HG03520 (cell line): ENCODE measurements around the gene COQ4.
"Not testable (repeated sequence)": the region's sequence is repeated elsewhere in the genome, so short reads cannot be mapped to it uniquely, and the experiment has no call there.

ENCODE experiments used
- ATAC-seq: cut with Tn5 transposase; IDR thresholded peaks from one replicate; pipeline ENCODE4 v1.9.1; 2021; ENCODE audit warnings: mild to moderate bottlenecking, moderate library complexity; ENCODE audit not compliant: unreplicated experiment

Gene COQ4

DNA sequence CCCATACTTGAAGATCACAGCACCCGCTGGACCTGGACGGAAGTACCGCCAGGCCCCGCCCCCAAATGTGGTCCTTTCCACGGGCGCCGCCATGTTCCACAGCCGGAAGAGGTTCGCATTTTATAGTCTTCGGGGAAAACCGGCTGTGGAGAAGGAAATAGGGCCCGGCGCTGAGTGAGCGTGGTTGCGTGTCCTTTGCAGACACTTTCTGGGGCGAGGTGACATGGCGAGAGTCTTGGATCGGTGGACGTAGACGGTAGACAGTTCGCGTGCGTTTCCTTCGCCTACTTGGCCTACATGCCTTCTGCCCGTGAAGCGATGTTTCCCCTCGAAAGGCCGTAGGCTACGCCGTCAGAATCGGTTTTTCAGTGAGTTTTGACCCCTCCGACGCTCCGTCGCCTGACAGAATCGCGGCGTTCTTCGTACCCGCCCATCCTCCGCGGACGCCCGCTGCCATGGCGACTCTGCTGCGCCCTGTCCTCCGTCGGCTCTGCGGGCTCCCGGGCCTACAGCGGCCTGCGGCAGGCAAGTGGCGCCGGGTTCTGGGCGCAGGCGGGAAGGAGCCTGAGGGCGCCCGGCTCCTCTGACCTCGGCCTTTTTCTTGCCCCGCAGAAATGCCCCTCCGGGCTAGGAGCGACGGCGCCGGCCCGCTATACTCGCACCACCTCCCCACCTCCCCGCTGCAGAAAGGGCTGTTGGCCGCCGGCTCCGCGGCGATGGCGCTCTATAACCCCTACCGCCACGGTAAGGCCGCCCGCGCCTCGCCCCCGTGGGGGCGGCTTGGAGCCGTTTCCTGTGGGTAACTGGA is at the start of gene COQ4, which contains the start of gene TRUB2:
Gene COQ4, plus strand, starts transcription at position 436 of the 808 bp plus-strand sequence. Its CDS starts 20 bp downstream, at position 456.
Gene TRUB2, minus strand, starts transcription at position 44 of the 808 bp plus-strand sequence. Its CDS starts 39 bp downstream, at position 5.
- peak; percentile 72 for ATAC-seq

- ATAC-seq: no peak
These were observed 48.4 kb upstream of the COQ4 start for GRCh38 chr9:128274245-128274644.

- peak; percentile 47 for ATAC-seq
These were observed 47.2 kb upstream of the COQ4 start, which contains the start of gene GOLGA2 for GRCh38 chr9:128275198-128276007. TSS of gene GOLGA2 (minus strand) at chr9:128276007. CDS start at chr9:128275976, 31 bp downstream.

GRCh38 chr9:128276008-128276573 is 46.5 kb upstream of the COQ4 start, which contains the start of gene SWI5:
TSS of gene SWI5 (plus strand) at chr9:128276276.
- peak; percentile 95 for ATAC-seq

GRCh38 chr9:128276574-128277270 is 45.9 kb upstream of the COQ4 start:
- ATAC-seq: no peak

- ATAC-seq: not testable (repeated sequence)
These were observed 43.3 kb upstream of the COQ4 start for GRCh38 chr9:128279088-128280073.

GRCh38 chr9:128280084-128280622 is 42.5 kb upstream of the COQ4 start:
- no peak for ATAC-seq

GRCh38 chr9:128282500-128282899 is 40.1 kb upstream of the COQ4 start:
- no peak for ATAC-seq

DNA sequence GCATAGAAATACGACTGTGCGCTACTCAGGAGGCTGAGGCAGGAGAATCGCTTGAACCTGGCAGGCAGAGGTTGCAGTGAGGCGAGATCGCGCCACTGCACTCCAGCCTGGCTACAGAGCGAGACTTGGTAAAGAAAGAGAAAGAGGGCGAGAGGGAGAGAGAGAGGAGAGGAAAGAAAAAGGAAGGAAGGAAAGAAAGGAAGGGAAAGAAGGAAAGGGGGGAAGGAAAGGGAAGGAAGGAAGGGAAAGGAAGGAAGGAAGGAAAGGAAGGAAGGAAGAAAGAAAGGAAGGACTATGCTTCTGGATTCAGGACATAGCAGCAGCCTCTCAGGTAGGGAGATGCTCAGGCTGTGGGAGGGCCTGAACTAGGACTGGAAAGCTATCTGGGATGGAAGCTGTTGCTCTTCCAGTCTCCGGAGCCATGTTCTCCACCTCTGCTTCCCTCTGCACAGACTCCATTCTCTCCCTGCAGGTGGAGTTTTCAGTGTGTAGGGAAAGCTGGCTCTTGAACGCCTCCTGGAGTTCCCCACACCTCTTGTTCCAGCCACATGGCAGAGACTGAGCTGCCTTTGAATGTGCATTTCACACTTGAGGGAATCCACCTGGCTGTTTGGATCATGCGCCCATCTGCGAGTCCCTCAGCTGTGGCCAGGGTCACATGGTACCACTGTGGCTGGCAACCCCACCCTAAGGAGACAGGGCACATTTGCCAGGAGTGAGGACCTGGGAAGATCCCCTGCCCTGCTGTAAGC is 37.4 kb upstream of the COQ4 start:
- no peak for ATAC-seq

GRCh38 chr9:128286440-128286839 is 36.2 kb upstream of the COQ4 start:
- ATAC-seq: no peak

DNA sequence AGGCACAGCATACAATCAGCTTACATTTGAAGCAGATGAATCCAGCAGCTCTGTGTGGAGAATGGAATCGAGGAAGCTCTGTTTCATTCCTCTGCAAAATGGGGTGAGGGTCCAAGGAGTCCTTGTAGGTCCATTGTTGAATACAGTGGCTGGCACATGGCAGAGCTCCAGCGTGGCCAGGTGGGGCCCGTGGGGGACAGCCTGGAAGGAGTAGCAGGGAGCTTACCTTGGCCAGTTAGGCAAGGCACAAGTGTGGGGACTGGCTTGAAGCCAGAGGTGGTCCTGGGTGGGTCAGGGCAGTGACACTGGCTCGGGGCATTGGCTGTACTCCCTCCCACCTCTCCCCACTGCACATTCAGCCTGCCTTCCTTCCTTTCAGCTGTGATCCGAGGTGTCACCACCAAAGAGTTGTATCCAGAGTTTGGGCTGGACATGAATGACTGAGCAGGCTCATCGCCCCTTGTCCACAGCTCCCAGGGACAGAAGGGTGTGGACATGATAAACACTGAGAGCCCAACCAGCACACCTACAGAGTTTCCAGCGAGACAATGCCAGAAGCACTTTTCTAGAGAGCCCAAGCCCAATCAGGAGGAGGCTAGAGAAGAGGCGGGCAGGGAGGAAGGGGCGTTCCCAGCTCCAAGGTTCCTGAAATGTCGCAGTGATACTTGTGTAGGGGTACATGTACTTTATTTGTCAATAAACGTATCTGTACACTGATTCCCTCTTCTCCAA is 34.2 kb upstream of the COQ4 start:
- ATAC-seq: no peak

GRCh38 chr9:128292009-128292408 is 30.6 kb upstream of the COQ4 start:
- ATAC-seq: no peak

DNA sequence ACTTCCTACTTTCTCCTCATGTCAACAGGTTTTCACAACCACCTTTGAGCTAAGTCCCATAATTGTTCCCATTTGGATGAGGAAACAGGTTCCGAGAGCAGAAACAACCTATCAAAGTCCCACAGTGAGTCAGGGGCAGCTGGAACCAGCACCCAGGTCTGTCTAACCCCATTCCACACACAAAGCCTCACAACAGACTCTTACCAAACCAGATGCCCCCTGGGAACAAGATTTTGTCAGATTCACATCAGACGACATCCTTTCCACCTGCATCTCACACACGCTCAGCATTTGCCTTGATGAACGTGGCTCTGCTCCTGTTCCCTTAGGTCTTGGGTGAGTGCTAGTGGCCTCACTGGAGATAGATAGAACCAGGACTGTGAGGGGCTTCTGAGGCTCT is 29.5 kb upstream of the COQ4 start:
- ATAC-seq: no peak

- no peak for ATAC-seq
These were observed 28.5 kb upstream of the COQ4 start for GRCh38 chr9:128294142-128294541.

- ATAC-seq: no peak
These were observed 26.1 kb upstream of the COQ4 start for GRCh38 chr9:128296340-128297220.

DNA sequence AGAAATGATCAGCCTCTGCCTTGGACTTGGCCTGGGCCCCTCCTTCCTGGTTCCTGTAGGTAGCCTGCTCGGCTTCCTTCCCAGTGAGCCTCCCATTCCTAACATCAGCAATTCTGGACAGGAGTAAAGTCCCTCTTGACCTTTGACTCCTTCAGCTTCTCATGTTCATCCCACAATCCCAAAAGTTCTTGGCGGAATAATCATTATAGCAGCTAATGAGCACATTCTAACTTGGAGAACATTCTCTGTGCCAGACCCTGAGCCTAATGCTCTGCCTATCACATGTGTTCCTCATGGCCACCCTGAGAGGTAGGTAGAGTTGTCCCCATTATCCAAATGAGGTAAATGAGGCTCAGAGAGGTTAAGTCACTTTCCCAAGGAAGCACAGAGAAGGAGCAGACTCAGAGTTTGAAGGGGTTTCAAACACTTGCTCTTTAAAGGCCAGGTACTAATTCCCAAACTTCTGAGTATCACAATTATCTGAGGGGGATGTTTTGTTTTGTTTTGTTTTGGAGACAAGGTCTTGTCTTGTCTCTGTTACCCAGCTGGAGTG is 25.3 kb upstream of the COQ4 start:
- ATAC-seq: no peak
